ENCODE data around the gene FKBP15. TPM values are rescaled to one million over a fixed set of nuclear protein-coding genes. Genes with fewer than 3 reads are reported as not detected.
"Not testable (repeated sequence)": the region's sequence is repeated elsewhere in the genome, so short reads cannot be mapped to it uniquely, and the experiment has no call there.

The FKBP15 gene
- polyA plus RNA-seq, 1 donor, result 22.4 TPM

DNA sequence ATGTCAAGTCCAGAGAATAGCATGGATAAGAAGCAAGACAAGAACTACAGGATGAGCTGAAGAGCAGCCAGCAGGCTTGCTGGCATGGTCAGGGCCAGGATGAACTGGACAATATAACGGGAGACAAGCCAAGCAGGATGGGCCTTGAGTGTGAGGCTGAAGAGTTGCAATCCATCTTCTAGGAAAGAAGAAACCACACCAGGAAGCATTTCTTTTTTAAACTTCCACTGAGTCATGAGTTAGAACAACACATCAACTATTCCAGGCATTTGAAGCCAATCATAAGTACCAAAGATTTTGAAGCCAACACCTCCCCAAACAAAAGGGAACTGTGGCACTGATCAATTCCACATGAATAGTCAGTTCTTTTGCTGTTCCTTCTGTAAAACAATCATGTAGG is 43.0 kb downstream of the FKBP15 start:
- DNase-seq, result no peak

DNA sequence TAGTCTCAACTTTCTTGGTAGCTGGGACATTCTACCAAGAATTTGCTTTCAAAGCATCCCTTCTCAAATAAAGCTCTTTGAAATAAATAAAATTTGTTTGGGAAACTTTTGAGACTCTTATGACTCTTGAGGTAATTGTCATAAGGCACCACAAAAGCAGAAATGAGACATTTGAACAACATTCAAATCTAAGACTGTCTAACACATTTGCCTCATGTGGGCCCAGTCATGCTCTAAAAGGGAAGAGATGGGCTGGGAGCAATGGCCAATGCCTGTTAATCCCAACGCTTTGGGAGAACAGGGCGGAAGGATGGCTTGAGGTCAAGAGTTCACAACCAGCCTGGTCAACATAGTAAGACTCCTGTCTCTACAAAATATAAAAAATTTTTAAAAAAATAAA is 43.8 kb downstream of the FKBP15 start:
- DNase-seq, result no peak

DNA sequence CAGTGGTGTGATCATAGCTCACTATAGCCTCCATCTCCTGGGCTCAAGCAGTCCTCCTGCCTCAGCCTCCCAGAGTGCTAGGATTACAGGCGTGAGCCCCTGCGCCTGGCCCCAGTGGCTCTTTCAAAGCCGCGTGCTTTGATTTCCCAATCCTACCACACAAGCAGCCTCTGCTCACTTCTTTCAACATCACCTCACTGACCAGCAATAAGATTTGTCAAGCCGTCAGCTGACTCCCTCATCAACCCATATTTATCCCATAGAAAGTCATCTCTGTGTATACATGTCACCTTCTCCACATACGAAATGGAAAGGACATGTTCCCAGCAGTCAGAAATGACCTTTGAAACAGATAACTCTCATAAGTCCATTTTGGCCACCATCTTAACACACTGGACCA is 44.3 kb downstream of the FKBP15 start:
- DNase-seq, result no peak

DNA sequence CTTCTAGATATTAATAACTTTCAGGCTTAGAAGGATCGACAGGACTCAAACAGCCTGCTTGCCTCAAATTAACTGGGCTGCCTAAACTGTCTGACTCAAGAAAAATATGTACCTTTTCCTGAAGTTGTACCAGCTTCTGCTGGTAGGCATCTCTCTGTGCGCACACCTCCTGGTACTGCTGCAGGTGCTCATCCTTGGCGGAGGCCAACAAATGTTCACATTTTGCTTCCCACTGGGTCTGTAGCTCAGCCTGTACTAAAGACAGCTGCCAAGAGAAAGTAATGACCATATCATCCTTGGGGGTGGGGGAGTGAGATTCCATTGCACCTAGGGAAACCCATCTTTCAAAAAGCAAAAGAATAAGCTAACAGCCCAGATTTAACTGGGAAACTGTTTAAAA is 47.7 kb downstream of the FKBP15 start:
- no peak for DNase-seq

DNA sequence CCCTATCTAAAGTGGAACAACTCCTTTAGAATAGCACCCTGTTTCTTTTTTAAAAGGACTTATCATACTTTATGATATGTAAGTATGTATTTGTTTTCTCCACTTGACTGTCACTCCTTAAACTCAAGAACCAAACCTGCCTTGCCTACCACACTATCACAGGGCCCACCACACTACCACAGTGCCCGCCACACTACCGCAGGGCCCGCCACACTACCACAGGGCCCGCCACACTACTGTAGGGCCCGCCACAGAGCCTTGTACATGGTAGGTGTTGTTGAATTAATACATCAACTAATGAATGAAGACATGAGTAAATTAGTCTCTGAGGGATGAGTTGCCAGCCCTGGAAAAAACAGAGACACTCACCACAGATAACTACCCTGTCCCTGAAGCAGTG is 52.3 kb downstream of the FKBP15 start:
- DNase-seq, result no peak

DNA sequence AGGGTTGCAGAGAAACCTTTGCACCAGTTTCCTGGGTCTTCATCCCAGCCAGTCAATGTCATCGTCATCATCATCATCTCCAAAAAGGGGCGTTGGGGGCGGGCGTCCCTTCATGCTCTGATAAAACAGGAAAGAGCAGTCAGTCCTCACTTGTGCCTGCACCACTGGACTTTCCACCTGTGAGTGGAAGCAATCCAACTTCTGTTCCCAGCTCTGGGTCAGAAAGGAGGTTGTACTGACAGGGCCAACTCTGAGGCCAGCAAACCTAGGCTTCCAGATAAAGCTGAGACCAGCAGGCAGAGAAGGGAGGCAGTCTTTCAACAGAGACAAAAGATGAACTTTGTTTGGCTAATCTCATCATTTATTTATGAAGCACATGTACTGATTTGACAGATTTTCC is 55.0 kb downstream of the FKBP15 start:
- no peak for DNase-seq

DNA sequence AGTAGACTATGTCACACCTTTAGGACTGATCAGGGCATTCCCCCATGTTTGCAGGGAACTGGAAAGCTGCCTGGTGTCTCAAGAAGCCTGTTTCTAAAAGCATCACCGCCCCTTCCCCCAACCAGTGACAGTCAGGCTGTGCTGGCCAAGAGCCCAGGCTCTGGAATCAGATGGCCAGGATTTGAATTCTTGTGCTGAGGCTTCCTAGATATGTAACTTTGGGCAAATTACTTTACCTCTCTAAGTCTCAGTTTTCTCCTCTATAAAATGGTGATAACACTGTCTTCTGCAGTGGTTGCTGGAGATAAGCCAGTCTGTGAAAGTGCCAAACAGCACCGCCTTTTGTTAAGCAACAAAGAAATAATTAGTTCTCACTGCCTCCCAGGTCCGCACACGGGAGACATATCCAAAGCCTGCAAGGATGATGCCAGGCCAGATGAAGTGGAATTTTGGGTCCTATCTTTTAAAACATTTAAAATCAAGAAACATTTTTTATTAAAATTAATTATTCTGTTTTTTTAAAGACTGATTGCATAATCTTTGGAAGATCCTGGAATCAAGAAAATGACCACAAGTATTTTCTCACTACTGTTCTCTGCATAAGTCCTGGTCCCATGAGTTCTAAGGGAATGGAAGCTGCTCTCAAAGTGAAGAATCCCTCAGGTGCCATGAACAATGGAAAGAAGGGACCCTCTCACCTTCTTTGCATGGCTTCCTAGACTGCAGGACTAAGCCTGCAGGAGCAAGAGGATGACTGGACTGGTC is 56.4 kb downstream of the FKBP15 start:
- DNase-seq, result no peak

DNA sequence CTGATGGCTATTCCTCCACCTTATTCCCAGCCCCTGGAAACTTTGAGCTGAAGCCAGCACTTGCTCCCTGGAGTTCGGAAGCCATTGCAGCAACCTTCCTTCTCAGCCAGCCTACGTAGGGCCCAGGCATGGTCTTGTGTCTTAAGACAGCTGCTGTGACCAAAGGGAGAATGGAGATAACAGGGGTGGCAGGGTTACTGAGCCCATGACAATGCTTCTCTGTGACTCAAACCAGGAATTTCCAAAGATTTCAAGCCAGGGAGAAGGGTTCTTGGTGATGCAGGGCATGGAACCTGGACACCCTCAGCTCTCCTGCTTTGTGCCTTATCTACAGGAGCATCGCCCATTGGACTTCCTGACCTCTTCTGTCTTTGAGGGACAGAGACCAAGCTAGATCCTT is 58.1 kb downstream of the FKBP15 start:
- no peak for DNase-seq

DNA sequence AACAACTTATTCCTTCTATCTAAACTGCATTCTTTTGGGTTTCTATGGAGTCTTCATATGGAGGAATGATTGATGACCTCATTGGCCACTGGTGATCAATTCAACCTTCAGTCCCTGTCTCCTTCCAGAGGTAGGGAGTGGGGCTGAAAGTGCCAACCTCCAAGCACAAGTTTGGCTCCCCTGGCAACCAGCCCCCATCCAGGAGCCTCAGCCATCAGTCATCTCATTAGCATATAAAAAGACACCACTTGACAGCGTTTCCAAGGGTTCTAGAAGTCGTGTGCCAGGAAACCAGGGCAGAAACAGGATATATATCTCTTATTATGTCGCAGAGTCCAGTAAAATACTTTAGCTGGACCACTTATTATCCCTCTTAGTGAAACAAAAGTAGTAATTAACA is 60.5 kb downstream of the FKBP15 start:
- no peak for DNase-seq

DNA sequence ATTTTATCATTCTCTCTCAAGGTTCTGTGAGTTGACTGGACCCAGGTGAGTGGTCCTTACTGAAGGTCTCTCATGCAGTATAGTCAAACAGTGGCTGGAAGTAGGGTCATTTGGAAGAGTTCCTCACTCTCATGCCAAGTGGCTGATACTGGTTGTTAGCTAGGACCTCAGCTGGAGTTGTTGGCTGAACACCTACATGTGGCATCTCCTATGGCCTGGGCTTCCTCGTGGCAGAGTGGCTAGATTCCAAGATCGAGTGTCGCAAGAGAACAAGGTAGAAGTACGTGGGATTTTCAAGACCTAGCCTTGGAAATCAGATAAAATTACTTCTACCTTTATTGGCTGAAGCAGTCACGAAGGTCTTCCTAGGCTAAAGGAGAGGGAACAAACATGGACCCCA is 62.6 kb downstream of the FKBP15 start:
- DNase-seq, result no peak

DNA sequence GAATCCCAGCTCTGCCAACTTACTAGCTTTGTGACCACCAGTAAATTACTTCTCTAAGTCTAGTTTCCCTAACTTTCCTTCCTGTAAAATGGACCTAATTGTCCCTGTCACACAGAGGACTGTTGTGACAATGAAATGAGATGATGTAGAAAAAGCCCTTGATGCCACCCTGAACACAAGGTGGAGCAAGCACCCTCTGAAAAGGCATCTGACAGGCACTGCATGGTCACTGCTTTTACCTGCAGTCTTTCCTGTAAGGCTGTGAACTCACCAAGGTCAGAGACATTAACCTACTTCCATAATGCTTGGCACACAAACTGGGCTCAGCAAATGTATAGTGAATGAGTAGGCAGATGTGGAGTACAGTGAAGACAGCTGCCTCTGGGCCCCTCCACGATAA is 64.2 kb downstream of the FKBP15 start:
- DNase-seq, result no peak

DNA sequence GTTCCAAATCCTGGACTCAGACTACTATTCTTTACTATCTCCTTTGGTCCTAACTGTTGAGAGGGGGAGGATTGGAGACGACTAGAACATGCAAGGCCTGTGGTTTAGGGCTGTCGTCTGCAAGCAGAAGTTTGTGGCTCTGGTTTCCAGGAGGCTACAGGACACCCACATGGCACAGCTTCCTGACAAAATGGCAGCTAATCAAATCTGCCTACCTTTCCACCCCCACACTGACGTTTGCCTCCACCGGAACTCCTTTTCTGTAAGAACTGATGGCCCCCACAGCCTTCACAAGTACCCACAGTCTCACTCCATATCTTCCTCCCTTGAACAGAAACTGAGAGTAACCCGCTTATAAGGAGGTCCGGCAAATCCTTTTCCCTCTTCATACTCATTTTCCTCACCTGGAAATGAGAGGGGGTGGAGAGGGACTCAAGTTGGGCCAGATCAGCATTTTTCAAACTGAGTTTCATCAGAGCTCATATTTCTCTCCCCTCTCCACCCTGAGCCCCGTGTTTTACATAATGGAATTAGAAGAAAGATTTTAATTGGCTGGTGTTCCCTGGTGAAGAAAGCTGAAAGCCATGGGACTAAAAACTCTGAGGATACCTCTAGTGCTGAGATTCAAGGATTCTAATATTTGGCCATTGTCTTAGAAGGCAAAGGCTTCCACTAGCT is 65.0 kb downstream of the FKBP15 start:
- no peak for DNase-seq

DNA sequence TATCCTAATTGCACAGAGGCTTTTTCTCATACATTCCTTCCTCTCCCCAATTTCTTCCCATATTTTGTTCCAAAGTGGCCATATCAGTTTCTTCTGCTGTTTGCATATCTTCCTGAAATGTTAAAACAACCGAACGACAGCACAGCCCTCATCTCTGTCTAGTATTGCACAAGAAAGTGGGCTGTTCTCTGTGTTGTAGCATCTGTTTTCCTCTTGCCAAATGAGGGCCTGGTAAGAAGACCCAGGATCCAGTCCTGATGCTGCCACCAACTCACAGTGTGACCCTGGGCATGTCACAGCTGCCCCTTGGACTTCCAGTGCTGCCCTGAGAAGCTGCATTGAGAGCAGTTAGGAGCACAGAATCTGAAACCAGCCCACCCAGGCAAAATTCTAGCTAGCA is 66.1 kb downstream of the FKBP15 start:
- no peak for DNase-seq

DNA sequence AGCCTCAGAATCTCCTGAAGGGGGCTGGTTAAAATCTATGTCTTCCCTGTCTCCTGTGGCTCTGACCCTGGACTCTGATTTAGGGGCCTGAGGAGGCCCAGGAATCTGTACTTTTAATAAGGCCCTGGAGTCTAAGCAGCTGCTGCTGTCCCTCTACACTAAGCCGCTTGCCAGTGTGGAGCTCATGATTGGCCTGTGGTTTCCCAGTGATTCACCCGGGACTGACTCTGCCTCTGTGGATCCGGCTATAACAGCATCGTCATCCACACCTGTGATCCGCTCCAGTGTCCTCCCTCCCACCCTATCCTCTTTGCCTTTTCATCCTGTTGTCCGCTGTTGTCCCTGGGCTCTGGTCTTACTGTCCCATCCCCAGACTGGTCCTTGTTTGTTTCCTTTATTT is 66.6 kb downstream of the FKBP15 start:
- no peak for DNase-seq

DNA sequence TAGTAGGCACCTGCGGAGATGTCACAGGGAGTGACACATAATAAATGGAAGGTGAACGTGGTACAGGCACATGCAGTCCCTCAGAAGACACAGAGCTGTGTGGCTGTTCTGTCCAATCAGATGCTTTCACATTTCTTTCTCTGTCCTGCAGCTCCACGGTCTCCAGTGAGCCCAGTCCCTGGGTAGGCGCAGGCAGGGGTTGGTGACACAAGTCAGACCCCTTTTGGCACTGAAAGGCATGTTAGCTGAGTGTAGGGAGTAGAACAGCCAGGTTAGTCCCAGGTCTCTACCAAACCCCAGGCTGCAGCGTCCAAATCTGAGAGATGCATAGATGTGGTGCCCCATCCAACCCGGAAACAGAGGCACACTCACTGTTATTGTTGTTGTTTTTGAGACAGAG is 67.5 kb downstream of the FKBP15 start:
- no peak for DNase-seq

DNA sequence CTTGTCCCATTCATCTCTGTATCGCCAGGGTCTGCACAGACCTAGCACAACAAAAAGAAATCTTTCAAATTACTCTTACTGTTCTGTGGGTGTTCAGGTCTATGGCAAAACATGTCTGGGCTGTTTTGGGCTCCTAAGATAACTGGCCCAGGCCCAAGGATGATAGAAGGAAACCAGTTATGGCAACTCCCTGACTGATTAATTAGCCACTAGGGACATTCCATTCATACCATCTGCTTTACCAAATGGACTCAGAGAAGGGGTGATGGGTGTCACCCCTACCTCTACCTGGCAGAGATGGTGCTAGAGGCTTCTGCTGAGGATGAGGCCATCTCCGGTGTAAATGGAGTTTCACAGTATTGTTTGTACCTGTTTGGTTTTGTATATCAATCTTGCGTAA is 68.4 kb downstream of the FKBP15 start:
- no peak for DNase-seq

DNA sequence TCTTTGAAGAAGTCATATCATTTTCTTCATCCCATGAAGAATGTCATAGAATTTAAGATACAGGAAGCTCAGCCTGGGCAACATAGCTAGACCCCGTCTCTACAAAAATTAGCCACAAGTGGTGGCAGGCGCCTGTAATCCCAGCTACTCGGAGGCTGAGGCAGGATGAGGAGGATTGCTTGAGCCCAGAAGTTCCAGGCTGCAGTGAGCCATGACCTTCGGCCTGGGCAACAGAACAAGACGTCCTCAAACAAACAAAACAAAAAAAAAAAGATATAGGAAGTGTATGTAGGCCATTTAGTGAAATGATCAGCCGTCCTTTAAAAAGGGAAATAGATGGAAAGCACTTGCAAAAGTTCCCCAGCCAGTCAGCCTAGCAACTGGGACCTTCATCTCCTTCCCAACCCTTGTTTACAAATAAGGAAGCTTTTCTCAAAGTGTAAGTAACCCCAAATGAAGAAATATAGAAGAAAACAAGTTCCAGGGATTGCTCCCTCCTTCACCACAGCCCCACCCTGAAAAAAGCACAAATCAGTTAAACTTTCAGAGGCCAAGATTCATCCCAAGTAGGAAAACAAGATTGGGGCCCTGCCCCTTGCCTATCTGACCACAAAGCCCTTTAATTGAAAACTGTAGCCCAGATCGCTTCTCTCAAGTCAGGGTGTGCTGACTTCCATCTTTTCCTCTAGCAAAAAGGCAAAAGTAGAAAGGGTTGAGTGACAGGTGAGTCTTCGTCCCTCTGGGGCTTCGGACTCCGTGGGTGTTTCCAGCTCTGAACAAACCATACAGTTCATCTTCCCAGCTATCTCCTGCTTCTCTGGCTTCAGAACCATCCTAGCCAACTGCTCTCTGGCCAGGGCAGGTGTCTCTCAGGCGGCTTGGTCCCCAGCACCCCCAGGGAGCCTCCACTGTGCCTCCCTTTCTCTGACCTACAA is 69.1 kb downstream of the FKBP15 start:
- no peak for DNase-seq

DNA sequence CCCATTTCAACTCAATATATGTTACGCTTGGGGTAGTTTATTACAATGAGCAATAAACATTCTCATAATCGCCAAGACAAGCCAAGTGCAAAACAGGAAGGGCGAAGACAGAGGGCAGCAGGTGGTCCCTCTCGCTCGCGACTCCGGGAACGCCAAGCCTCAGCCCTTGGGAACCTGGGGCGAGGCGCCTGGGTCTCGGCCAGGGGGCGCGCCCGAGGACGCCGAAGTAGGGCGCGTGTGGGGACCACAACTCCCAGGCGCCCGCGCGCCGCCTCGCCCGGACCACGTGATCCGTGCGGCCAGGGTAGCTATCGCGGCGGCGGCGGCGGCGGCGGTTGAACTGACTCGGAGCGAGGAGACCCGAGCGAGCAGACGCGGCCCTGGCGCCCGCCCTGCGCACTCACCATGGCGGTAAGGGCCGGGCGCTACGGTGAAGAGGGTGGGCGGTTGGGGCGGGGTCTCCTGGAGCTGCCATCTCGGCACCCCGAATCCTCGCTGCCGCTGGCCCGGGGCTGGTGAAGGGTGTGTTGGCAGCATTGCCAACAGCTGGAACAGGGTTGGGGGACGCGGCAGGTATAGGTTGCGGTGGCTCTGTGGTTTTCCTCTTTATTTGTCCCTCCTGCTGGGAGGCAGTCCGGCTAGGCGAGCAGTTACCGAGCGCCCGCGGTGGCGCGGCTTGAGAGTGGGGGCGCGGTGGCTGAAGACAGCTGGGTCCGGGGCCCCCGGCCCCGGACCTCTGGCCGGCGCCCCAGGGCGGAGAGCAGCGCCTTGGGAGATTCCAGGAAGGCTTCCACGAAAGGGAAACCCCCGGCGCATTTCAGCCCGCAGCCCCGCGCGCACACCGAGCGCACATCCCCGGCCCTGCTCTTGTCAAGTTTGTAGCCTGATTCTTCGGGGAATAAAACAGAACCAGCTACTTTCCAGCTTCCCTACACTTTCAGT is 70.1 kb downstream of the FKBP15 start, which contains the start of gene SLC31A2:
Gene SLC31A2 (plus strand): TSS at position 338 of the 942 bp plus-strand sequence. CDS start 68 bp downstream, at position 406.
- DNase-seq, result peak; percentile 82

DNA sequence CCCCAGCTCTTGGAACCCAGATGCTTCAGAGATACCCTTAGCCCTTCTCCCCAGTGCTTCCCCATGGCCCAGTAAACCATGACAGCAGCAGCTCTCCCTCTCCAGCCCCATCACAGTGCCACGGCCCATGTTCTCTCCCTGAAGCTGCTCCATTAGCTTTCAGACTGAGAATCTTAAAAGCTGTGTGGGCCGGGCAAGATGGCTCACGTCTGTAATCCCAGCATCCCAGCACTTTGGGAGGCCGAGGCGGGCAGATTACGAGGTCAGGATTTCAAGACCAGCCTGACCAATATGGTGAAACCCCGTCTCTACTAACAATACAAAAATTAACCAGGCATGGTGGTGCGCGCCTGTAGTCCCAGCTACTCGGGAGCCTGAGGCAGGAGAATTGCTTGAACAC is 71.5 kb downstream of the FKBP15 start:
- not testable (repeated sequence) for DNase-seq

DNA sequence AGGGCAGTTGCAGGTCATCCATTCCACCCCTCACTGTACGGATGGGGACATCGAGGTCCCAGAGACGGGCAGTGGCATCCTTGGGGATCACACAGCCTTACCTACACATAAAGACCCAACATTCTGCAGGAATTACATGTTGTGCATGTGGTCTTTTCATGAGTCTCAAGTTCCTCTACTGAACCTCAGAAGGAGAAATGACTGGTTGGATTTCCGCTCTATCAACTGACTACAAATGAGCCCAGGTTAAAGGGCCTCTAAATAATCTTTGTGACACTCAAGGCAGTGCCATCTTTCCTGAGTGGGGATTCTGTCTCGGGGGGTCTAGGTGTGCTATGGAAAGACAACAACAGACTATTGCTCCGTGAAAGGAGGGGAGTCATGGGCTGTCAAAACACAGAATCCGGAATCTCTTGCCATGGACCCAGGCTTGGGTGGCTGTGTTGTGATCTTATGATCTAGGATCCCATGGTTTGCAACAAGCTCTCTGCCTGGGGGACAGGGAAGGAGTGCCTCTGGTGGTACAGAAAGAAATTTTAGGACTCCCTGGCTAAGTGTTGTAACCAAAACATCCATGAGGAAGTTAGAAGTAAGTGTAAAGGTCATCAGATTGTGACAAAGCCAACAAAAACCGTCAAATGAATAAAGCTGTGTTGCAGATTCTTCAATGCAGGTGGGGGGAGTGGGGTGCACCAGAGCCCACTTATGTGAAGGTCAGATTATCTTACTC is 72.1 kb downstream of the FKBP15 start:
- DNase-seq, result no peak

DNA sequence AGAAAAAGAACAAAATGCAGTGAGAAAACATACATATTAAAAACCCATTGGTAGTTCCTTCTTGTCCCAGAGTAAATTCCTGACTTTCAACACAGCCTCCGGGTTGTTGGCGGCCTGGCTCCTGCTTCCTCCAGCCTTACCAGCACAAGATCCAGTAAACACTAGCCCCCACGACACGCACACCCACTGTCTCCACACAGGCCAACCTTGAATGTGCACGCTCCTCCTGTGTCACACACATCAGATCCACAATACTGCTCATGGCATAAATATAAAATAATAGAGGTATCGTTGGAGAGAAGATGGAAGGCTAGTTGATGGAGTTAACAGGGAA is 72.7 kb downstream of the FKBP15 start:
- no peak for DNase-seq

Measured in hindlimb muscle (tissue), 1 donor.